HAP-1 (cell line): ENCODE measurements around the gene WFDC5.
A peak's percentile ranks its signal among the peaks of the same experiment; 100 is the strongest.

Experiments
- DNase-seq, 2 experiments: peaks; one replicate each; pipeline ENCODE4 v3.0.0-alpha.2; 2016 to 2020; ENCODE audit warnings: low spot score in 2 of 2
- H3K27me3 ChIP-seq: fragments of 250-450 bp; sonication (Bioruptor Pico); 2 replicates; pipeline ENCODE4 v1.5.1; 2020; ENCODE audit warnings: low read depth, mild to moderate bottlenecking, moderate library complexity
- H3K36me3 ChIP-seq: fragments of 250-450 bp; sonication (Bioruptor Pico); replicated peaks from 2 replicates; pipeline ENCODE4 v1.5.1; 2020; ENCODE audit warnings: mild to moderate bottlenecking
- H3K4me1 ChIP-seq: fragments of 250-450 bp; sonication (Bioruptor Pico); 2 replicates; pipeline ENCODE4 v1.5.1; 2020; ENCODE audit warnings: mild to moderate bottlenecking
- H3K4me3 ChIP-seq: fragments of 250-450 bp; sonication (Bioruptor Pico); 2 replicates; pipeline ENCODE4 v1.5.1; 2020; ENCODE audit warnings: mild to moderate bottlenecking, moderate library complexity
- H3K9me3 ChIP-seq: fragments of 250-450 bp; sonication (Bioruptor Pico); 2 replicates; pipeline ENCODE4 v1.5.1; 2020; ENCODE audit warnings: mild to moderate bottlenecking, moderate library complexity
- in situ Hi-C: fragments of 300-500 bp; cut with MboI; formaldehyde crosslinking; loops from 3 replicates; pipeline ENCODE4 v1.14.3; 2020; ENCODE audit warnings: low sequenced_read_pairs, inconsistent platforms, mixed read lengths

The WFDC5 gene

GRCh38 chr20:45091366-45091765 is 23.6 kb downstream of the WFDC5 start:
- Histone ChIP-seq H3K9me3 (no peaks in the 10 kb centered on the region), H3K27me3 (no peaks in the 10 kb centered on the region), H3K36me3 (no peaks in the 10 kb centered on the region), H3K4me3 (no peak overlapping the region), H3K4me1 (no peaks in the 10 kb centered on the region)
- no peak for DNase-seq
- in situ Hi-C loops = loop anchor here (5.0 kb wide), 1 partner anchor 79 kb away; no protein-coding TSS in a partner anchor

- Histone ChIP-seq H3K4me1 (no peaks in the 10 kb centered on the region), H3K4me3 (no peak overlapping the region), H3K36me3 (no peaks in the 10 kb centered on the region), H3K27me3 (no peaks in the 10 kb centered on the region), H3K9me3 (no peaks in the 10 kb centered on the region)
- in situ Hi-C loops = loop anchor here (5.0 kb wide), 1 partner anchor 78 kb away; no protein-coding TSS in a partner anchor
- no peak for DNase-seq
These were observed 24.5 kb downstream of the WFDC5 start for GRCh38 chr20:45090481-45090880.

DNA sequence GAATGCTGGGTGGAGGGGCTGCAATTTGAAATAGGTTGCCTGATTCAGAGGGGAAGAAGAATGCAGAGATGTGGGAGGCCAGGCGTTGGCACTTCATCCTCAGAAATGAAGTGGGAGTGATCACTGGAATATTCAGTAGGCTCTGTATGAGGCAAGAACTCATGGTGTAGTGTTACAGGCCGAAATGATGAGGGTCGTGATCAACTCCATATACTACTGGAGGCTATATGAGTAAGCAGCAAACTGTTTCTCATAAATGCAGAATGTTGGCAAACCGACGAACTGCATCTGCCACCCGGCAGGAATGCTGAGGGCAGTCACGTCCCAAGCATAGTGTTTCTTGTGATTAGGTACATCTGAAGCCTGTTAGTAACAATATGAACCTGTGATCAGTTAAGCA is 26.7 kb downstream of the WFDC5 start:
- in situ Hi-C loops = no loop called here

GRCh38 chr20:45087814-45088213 is 27.2 kb downstream of the WFDC5 start:
- H3K4me3 ChIP-seq = no peak overlapping the region
- H3K9me3 ChIP-seq = no peaks in the 10 kb centered on the region
- H3K4me1 ChIP-seq = no peaks in the 10 kb centered on the region
- DNase-seq = no peak
- H3K36me3 ChIP-seq = no peaks in the 10 kb centered on the region
- in situ Hi-C loops = no loop called here
- no peaks in the 10 kb centered on the region for H3K27me3 ChIP-seq

More for the DNA sequence above, 26.7 kb downstream of the WFDC5 start:
- no peak for DNase-seq
- Histone ChIP-seq H3K9me3 (no peaks in the 10 kb centered on the region), H3K4me1 (no peaks in the 10 kb centered on the region), H3K4me3 (no peak overlapping the region), H3K27me3 (no peaks in the 10 kb centered on the region), H3K36me3 (no peaks in the 10 kb centered on the region)

GRCh38 chr20:45087097-45087790 is 27.7 kb downstream of the WFDC5 start:
- no peak overlapping the region for H3K4me3 ChIP-seq
- peaks cover 5% of the 10 kb centered on the region; the same call in 1 of the 2 replicates for H3K36me3 ChIP-seq
- DNase-seq = no peak
- no peaks in the 10 kb centered on the region for H3K9me3 ChIP-seq
- H3K27me3 ChIP-seq = no peaks in the 10 kb centered on the region
- H3K4me1 ChIP-seq = no peaks in the 10 kb centered on the region
- in situ Hi-C loops = no loop called here

DNA sequence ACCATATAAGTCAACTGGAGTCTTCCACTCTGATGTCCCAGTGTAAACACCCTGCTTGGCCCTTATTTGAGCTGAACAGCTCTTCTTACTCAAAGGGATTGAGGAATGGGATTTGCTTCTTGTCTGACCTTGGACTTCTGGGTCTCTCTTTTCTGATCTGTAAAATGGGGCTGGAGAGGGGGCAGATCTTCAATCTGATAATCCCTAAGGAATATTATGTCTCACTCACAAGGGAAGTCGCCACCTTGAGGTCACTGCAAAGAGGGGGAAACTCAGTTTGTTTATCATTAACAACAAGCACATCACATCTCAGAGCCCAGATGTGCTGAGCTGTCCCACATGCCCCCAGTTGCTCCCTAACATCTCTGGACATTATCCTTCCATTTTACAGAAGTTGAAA is 29.1 kb downstream of the WFDC5 start:
- in situ Hi-C loops = no loop called here
- no peaks in the 10 kb centered on the region for H3K9me3 ChIP-seq
- H3K4me1 ChIP-seq = no peaks in the 10 kb centered on the region
- H3K4me3 ChIP-seq = no peak overlapping the region
- H3K27me3 ChIP-seq = no peaks in the 10 kb centered on the region
- H3K36me3 ChIP-seq = peaks cover 5% of the 10 kb centered on the region; the same call in 1 of the 2 replicates
- DNase-seq = no peak

- H3K4me1 ChIP-seq = no peaks in the 10 kb centered on the region
- H3K27me3 ChIP-seq = no peaks in the 10 kb centered on the region
- no peak overlapping the region for H3K4me3 ChIP-seq
- in situ Hi-C loops = no loop called here
- no peak for DNase-seq
- H3K9me3 ChIP-seq = no peaks in the 10 kb centered on the region
- peaks cover 5% of the 10 kb centered on the region; the same call in 1 of the 2 replicates for H3K36me3 ChIP-seq
These were observed 29.7 kb downstream of the WFDC5 start for GRCh38 chr20:45085289-45085688.

GRCh38 chr20:45083127-45083526 is 31.8 kb downstream of the WFDC5 start:
- Histone ChIP-seq H3K36me3 (peaks cover 9% of the 10 kb centered on the region; the same call in 1 of the 2 replicates), H3K9me3 (no peaks in the 10 kb centered on the region), H3K4me3 (no peak overlapping the region), H3K27me3 (no peaks in the 10 kb centered on the region), H3K4me1 (no peaks in the 10 kb centered on the region)
- in situ Hi-C loops = no loop called here
- no peak for DNase-seq

- Histone ChIP-seq H3K4me3 (no peak overlapping the region), H3K4me1 (no peaks in the 10 kb centered on the region), H3K27me3 (no peaks in the 10 kb centered on the region), H3K9me3 (no peaks in the 10 kb centered on the region), H3K36me3 (peaks cover 9% of the 10 kb centered on the region; the same call in 1 of the 2 replicates)
- DNase-seq = no peak
- in situ Hi-C loops = no loop called here
These were observed 32.5 kb downstream of the WFDC5 start for GRCh38 chr20:45082468-45082867.

DNA sequence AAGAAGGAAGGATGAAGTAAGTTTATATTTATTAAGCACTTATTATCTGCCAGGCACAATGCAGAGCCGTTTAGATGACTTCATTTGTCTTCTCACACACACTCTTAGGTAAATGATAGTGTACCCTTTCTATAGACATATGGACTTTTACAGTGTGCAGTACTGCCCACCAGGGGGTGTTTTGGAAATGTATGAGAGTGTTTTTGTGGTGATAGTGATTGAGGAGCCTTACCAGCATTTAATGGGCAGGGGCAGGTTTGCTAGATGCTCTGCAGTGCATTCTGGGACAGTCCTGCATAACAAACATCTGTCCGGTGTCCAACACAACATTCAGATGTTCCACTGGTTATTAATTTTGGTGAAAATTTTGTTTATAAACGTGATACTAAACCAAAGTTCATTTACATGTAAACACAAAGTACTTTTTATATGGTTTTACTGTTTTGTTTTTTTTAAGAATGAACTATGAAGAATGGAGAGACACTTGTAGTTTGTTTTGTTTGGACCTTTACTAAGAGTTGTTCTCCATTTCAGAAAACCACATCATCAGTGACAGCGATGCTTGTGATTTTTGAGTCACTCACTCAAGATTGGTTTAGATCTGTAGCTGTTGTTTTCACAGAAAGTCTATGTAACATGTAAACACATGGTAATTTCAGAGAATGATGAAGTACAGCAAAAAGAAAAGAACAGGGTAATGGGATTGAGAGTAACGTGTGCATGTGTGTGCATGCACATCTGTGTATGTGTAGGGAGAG is 33.9 kb downstream of the WFDC5 start:
- H3K9me3 ChIP-seq = no peaks in the 10 kb centered on the region
- H3K36me3 ChIP-seq = peaks cover 17% of the 10 kb centered on the region
- no peaks in the 10 kb centered on the region for H3K4me1 ChIP-seq
- H3K27me3 ChIP-seq = no peaks in the 10 kb centered on the region
- in situ Hi-C loops = no loop called here
- H3K4me3 ChIP-seq = no peak overlapping the region
- peak; percentile 13 to 34 for DNase-seq

- DNase-seq = no peak
- H3K9me3 ChIP-seq = no peaks in the 10 kb centered on the region
- H3K4me1 ChIP-seq = no peaks in the 10 kb centered on the region
- in situ Hi-C loops = no loop called here
- no peaks in the 10 kb centered on the region for H3K27me3 ChIP-seq
- no peak overlapping the region for H3K4me3 ChIP-seq
- peaks cover 19% of the 10 kb centered on the region for H3K36me3 ChIP-seq
These were observed 37.4 kb downstream of the WFDC5 start for GRCh38 chr20:45077559-45077958.

DNA sequence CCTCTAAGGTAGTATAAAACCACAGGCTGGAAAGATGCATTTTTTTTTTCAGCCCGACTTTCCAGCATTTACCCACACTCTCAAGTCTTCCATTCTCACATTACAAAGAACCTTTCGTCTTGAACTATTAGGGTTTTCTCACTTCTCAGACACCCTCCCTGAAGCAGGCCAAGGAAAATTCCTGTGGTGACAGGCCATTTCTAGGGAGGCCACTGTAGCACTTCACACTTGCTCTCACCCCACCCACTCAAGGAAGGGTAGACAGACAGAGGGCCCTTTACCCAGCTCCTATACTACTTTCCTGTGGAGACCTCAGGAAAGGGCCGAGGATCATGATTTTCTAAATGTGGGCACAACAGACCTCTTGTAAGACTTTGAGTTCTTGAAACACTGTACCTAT is 41.8 kb downstream of the WFDC5 start:
- H3K27me3 ChIP-seq = no peaks in the 10 kb centered on the region
- no peak for DNase-seq
- H3K36me3 ChIP-seq = peaks cover 11% of the 10 kb centered on the region
- H3K4me1 ChIP-seq = no peaks in the 10 kb centered on the region
- in situ Hi-C loops = no loop called here
- no peak overlapping the region for H3K4me3 ChIP-seq
- H3K9me3 ChIP-seq = no peaks in the 10 kb centered on the region

DNA sequence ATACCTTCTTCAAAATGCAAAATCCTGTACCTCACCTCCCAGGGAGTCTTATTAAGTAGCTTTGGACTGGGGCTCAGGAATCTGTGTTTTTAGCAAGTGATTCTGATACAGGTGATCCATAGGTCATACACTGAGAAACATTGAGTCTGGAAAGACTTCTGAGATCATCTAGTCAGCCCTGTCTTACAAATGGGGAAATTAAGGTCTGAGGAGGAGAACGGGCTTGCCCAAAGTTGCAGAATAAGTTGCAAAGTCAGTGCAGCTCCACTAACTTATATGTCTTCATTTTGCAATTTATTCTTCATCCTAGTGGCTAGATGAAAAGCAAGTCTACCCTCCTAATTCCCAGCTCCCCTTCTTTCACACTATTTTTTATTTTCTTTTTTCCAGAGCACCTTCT is 42.9 kb downstream of the WFDC5 start:
- H3K4me3 ChIP-seq = no peak overlapping the region
- no peaks in the 10 kb centered on the region for H3K4me1 ChIP-seq
- DNase-seq = no peak
- H3K9me3 ChIP-seq = no peaks in the 10 kb centered on the region
- in situ Hi-C loops = no loop called here
- peaks cover 10% of the 10 kb centered on the region for H3K36me3 ChIP-seq
- no peaks in the 10 kb centered on the region for H3K27me3 ChIP-seq

GRCh38 chr20:45070932-45071632 is 43.9 kb downstream of the WFDC5 start:
- H3K27me3 ChIP-seq = no peaks in the 10 kb centered on the region
- H3K4me3 ChIP-seq = no peak overlapping the region
- peaks cover 4% of the 10 kb centered on the region for H3K36me3 ChIP-seq
- no peaks in the 10 kb centered on the region for H3K9me3 ChIP-seq
- in situ Hi-C loops = no loop called here
- DNase-seq = no peak
- no peaks in the 10 kb centered on the region for H3K4me1 ChIP-seq
